Effector memory CD8-positive, alpha-beta T cell (primary cell): Measurements from ENCODE around the gene CHCHD1.
A peak's percentile ranks its signal among the peaks of the same experiment; 100 is the strongest.
"Not testable (repeated sequence)": the region's sequence is repeated elsewhere in the genome, so short reads cannot be mapped to it uniquely, and the experiment has no call there.

Source experiments
- ATAC-seq: fragments of 150-1000 bp; cut with Tn5 transposase; replicated peaks from 2 replicates; pipeline ENCODE4 v1.10.0; 2021; ENCODE audit warnings: mild to moderate bottlenecking, moderate library complexity
- DNase-seq, 3 experiments: peaks; one replicate each; pipeline ENCODE4 v3.0.0; 2021
- H3K27ac Mint-ChIP-seq, 2 donors: one replicate each; pipeline ENCODE4 v1.8.0; 2022; ENCODE audit warnings: mild to moderate bottlenecking in 2 of 2, mixed read lengths in 2 of 2, moderate library complexity in 2 of 2
- H3K27me3 Mint-ChIP-seq, 2 donors: one replicate each; pipeline ENCODE4 v1.8.0; 2022; ENCODE audit warnings: mixed read lengths in 2 of 2
- H3K36me3 Mint-ChIP-seq: one replicate; pipeline ENCODE4 v1.8.0; 2022; ENCODE audit warnings: mild to moderate bottlenecking, moderate library complexity, mixed read lengths; ENCODE audit not compliant: insufficient read depth
- H3K4me1 Mint-ChIP-seq, 2 donors: one replicate each; pipeline ENCODE4 v1.8.0; 2022; ENCODE audit warnings: low read depth in 2 of 2, mixed read lengths in 2 of 2
- H3K4me3 Mint-ChIP-seq, 2 donors: one replicate each; pipeline ENCODE4 v1.8.0; 2022; ENCODE audit warnings: mild to moderate bottlenecking in 2 of 2, mixed read lengths in 2 of 2, moderate library complexity in 2 of 2
- H3K9me3 Mint-ChIP-seq, 2 donors: one replicate each; pipeline ENCODE4 v1.8.0; 2022; ENCODE audit warnings: mixed read lengths in 2 of 2

CHCHD1 gene

GRCh38 chr10:73814896-73815718 is 33.3 kb downstream of the CHCHD1 start:
- Mint-ChIP-seq H3K27ac (no peak overlapping the region), H3K4me3 (no peak overlapping the region)
- no peak for DNase-seq

GRCh38 chr10:73815719-73816030 is 33.8 kb downstream of the CHCHD1 start:
- ATAC-seq: no peak

More at GRCh38 chr10:73814896-73815718, 33.3 kb downstream of the CHCHD1 start:
- Mint-ChIP-seq H3K9me3 (no peaks in the 10 kb centered on the region), H3K4me1 (peaks cover under 1 to 4% of the 10 kb centered on the region in 2 donors), H3K36me3 (peaks cover 25% of the 10 kb centered on the region), H3K27me3 (no peaks in the 10 kb centered on the region)
- no peak for ATAC-seq

GRCh38 chr10:73816917-73817729 is 35.3 kb downstream of the CHCHD1 start:
- Mint-ChIP-seq H3K9me3 (no peaks in the 10 kb centered on the region), H3K36me3 (peaks cover 23% of the 10 kb centered on the region), H3K4me1 (no peaks in the 10 kb centered on the region), H3K27me3 (no peaks in the 10 kb centered on the region), H3K4me3 (no peak overlapping the region), H3K27ac (peak overlapping the region; percentile 49 to 83)
- no peak for DNase-seq
- ATAC-seq: no peak

More at GRCh38 chr10:73815719-73816030, 33.8 kb downstream of the CHCHD1 start:
- Mint-ChIP-seq H3K4me3 (no peak overlapping the region), H3K27ac (peak overlapping the region in 1 of 2 donors; percentile 49), H3K4me1 (peaks cover 0 to under 1% of the 10 kb centered on the region in 2 donors), H3K36me3 (peaks cover 23% of the 10 kb centered on the region), H3K27me3 (no peaks in the 10 kb centered on the region), H3K9me3 (no peaks in the 10 kb centered on the region)
- DNase-seq: no peak

GRCh38 chr10:73817826-73818225 is 36.0 kb downstream of the CHCHD1 start:
- DNase-seq (no peak), ATAC-seq (no peak)
- Mint-ChIP-seq H3K4me1 (no peaks in the 10 kb centered on the region), H3K4me3 (no peak overlapping the region), H3K9me3 (no peaks in the 10 kb centered on the region), H3K36me3 (peaks cover 19% of the 10 kb centered on the region), H3K27ac (peak overlapping the region; percentile 49 to 83), H3K27me3 (no peaks in the 10 kb centered on the region)

- ATAC-seq (no peak), DNase-seq (no peak)
- H3K4me3 Mint-ChIP-seq: no peak overlapping the region
- no peaks in the 10 kb centered on the region for H3K9me3 Mint-ChIP-seq
- H3K36me3 Mint-ChIP-seq: peaks cover 21% of the 10 kb centered on the region
- H3K27me3 Mint-ChIP-seq: no peaks in the 10 kb centered on the region
- H3K4me1 Mint-ChIP-seq: no peaks in the 10 kb centered on the region
- H3K27ac Mint-ChIP-seq: peak overlapping the region; percentile 49 to 83
Observed at GRCh38 chr10:73818402-73818801, 36.6 kb downstream of the CHCHD1 start.

GRCh38 chr10:73819081-73819480 is 37.2 kb downstream of the CHCHD1 start:
- H3K9me3 Mint-ChIP-seq: no peaks in the 10 kb centered on the region
- H3K27ac Mint-ChIP-seq: peak overlapping the region in 1 of 2 donors; percentile 38
- H3K36me3 Mint-ChIP-seq: peaks cover 22% of the 10 kb centered on the region
- DNase-seq (no peak), ATAC-seq (no peak)
- H3K27me3 Mint-ChIP-seq: no peaks in the 10 kb centered on the region
- no peaks in the 10 kb centered on the region for H3K4me1 Mint-ChIP-seq
- no peak overlapping the region for H3K4me3 Mint-ChIP-seq

GRCh38 chr10:73819513-73820093 is 37.8 kb downstream of the CHCHD1 start:
- Mint-ChIP-seq H3K27me3 (no peaks in the 10 kb centered on the region), H3K4me1 (no peaks in the 10 kb centered on the region), H3K4me3 (no peak overlapping the region), H3K27ac (peak overlapping the region in 1 of 2 donors; percentile 62), H3K36me3 (peaks cover 23% of the 10 kb centered on the region), H3K9me3 (no peaks in the 10 kb centered on the region)
- no peak for ATAC-seq
- DNase-seq: no peak

- no peak for DNase-seq
- peaks cover 30% of the 10 kb centered on the region for H3K36me3 Mint-ChIP-seq
- no peaks in the 10 kb centered on the region for H3K9me3 Mint-ChIP-seq
- H3K27me3 Mint-ChIP-seq: no peaks in the 10 kb centered on the region
- no peak overlapping the region for H3K4me3 Mint-ChIP-seq
- peaks cover 3 to 4% of the 10 kb centered on the region in 2 donors for H3K4me1 Mint-ChIP-seq
- peak overlapping the region in 1 of 2 donors; percentile 85 for H3K27ac Mint-ChIP-seq
- no peak for ATAC-seq
Observed at GRCh38 chr10:73823391-73823790, 41.5 kb downstream of the CHCHD1 start.

GRCh38 chr10:73824146-73824725 is 42.4 kb downstream of the CHCHD1 start:
- Mint-ChIP-seq H3K9me3 (no peaks in the 10 kb centered on the region), H3K4me1 (peaks cover 3 to 4% of the 10 kb centered on the region in 2 donors), H3K27ac (peak overlapping the region; percentile 59 to 85)

GRCh38 chr10:73827346-73828089 is 45.7 kb downstream of the CHCHD1 start:
- Mint-ChIP-seq H3K27ac (peak overlapping the region in 1 of 2 donors; percentile 80), H3K4me3 (no peak overlapping the region), H3K9me3 (no peaks in the 10 kb centered on the region), H3K4me1 (peaks cover 3 to 4% of the 10 kb centered on the region in 2 donors), H3K27me3 (no peaks in the 10 kb centered on the region), H3K36me3 (peaks cover 27% of the 10 kb centered on the region)
- ATAC-seq (no peak), DNase-seq (no peak)

More at GRCh38 chr10:73824146-73824725, 42.4 kb downstream of the CHCHD1 start:
- no peak for DNase-seq
- H3K27me3 Mint-ChIP-seq: no peaks in the 10 kb centered on the region
- no peak for ATAC-seq
- H3K36me3 Mint-ChIP-seq: peaks cover 29% of the 10 kb centered on the region
- no peak overlapping the region for H3K4me3 Mint-ChIP-seq

- no peak overlapping the region for H3K27ac Mint-ChIP-seq
Observed at GRCh38 chr10:73828161-73828560, 46.3 kb downstream of the CHCHD1 start.

GRCh38 chr10:73829090-73829489 is 47.2 kb downstream of the CHCHD1 start:
- H3K27ac Mint-ChIP-seq, H3K27me3 Mint-ChIP-seq, ATAC-seq, DNase-seq, H3K4me1 Mint-ChIP-seq, H3K9me3 Mint-ChIP-seq, H3K4me3 Mint-ChIP-seq: not testable (repeated sequence)
- peaks cover 26% of the 10 kb centered on the region for H3K36me3 Mint-ChIP-seq

More at GRCh38 chr10:73828161-73828560, 46.3 kb downstream of the CHCHD1 start:
- no peak overlapping the region for H3K4me3 Mint-ChIP-seq
- peaks cover 25% of the 10 kb centered on the region for H3K36me3 Mint-ChIP-seq
- DNase-seq (no peak), ATAC-seq (no peak)
- no peaks in the 10 kb centered on the region for H3K27me3 Mint-ChIP-seq
- no peaks in the 10 kb centered on the region for H3K9me3 Mint-ChIP-seq
- peaks cover 3 to 4% of the 10 kb centered on the region in 2 donors for H3K4me1 Mint-ChIP-seq
